DND-41 (cell line): ENCODE measurements around the gene TTLL3.

Experiments
- ATAC-seq: fragments of 200-7000 bp; cut with Tn5 transposase; 3 replicates; pipeline ENCODE4 v1.9.1; 2021; ENCODE audit warnings: low read depth; ENCODE audit not compliant: insufficient read depth
- DNase-seq: peaks from one replicate; pipeline ENCODE4 v3.0.0-alpha.2; 2020
- H2AFZ ChIP-seq: 2 replicates; pipeline ENCODE4 v1.6.0; 2012; ENCODE audit warnings: low read depth, low read length
- H3K27ac ChIP-seq: 2 replicates; pipeline ENCODE4 v1.5.1; 2012; ENCODE audit warnings: low read length, inconsistent platforms
- H3K27me3 ChIP-seq: fragments of 200-600 bp; sonication (generic); 2 replicates; pipeline ENCODE4 v1.6.0; 2012; ENCODE audit warnings: low read length, mild to moderate bottlenecking, inconsistent platforms; ENCODE audit not compliant: insufficient read depth, poor library complexity
- H3K36me3 ChIP-seq: 2 replicates; pipeline ENCODE4 v1.5.1; 2012; ENCODE audit warnings: low read length, inconsistent platforms; ENCODE audit not compliant: insufficient read depth
- H3K4me1 ChIP-seq: 2 replicates; pipeline ENCODE4 v1.5.1; 2012; ENCODE audit warnings: mild to moderate bottlenecking, low read length; ENCODE audit not compliant: insufficient read depth
- H3K4me2 ChIP-seq: 2 replicates; pipeline ENCODE4 v1.6.0; 2012; ENCODE audit warnings: mild to moderate bottlenecking, moderate library complexity, low read length, inconsistent platforms; ENCODE audit not compliant: insufficient read depth
- H3K4me3 ChIP-seq, 2 experiments: fragments of 200-600 bp in 1 of 2; shearing (Covaris generic) in 1 of 2; 2 replicates each; pipeline ENCODE4 v1.5.1; 2012 to 2016; ENCODE audit warnings: inconsistent platforms in 2 of 2, low read length in 2 of 2, mild to moderate bottlenecking in 2 of 2, low read depth in 1 of 2, moderate library complexity in 1 of 2
- H3K79me2 ChIP-seq: 2 replicates; pipeline ENCODE4 v1.6.0; 2012; ENCODE audit warnings: low read length, inconsistent platforms; ENCODE audit not compliant: insufficient read depth
- H3K9ac ChIP-seq: 2 replicates; pipeline ENCODE4 v1.6.0; 2012; ENCODE audit warnings: low read depth, mild to moderate bottlenecking, inconsistent platforms, low read length, moderate library complexity
- H3K9me3 ChIP-seq: 2 replicates; pipeline ENCODE4 v1.5.1; 2012; ENCODE audit warnings: low read length, moderate library complexity, mild to moderate bottlenecking, inconsistent platforms; ENCODE audit not compliant: insufficient read depth, severe bottlenecking
- H4K20me1 ChIP-seq: 2 replicates; pipeline ENCODE4 v1.6.0; 2012; ENCODE audit warnings: low read length; ENCODE audit not compliant: insufficient read depth
- CTCF ChIP-seq: IDR thresholded peaks from 2 replicates; pipeline ENCODE4 v1.5.1; 2012; ENCODE audit warnings: borderline replicate concordance, low read length, moderate library complexity, mild to moderate bottlenecking; ENCODE audit not compliant: poor library complexity, severe bottlenecking; ENCODE audit errors: extremely low read depth
- EZH2 ChIP-seq: IDR thresholded peaks from 3 replicates; pipeline ENCODE4 v1.6.1; 2012; ENCODE audit warnings: borderline replicate concordance, low read depth, mild to moderate bottlenecking, moderate library complexity, low read length, inconsistent platforms; ENCODE audit not compliant: severe bottlenecking

TTLL3 gene

GRCh38 chr3:9809615-9810432, at the start of gene TTLL3:
TTLL3 (plus strand) TSS chr3:9810262; CDS start chr3:9810662, 400 bp downstream.
- Histone ChIP-seq H3K9ac (no peak within 1 kb of the TSS), H3K36me3 (peaks cover 76% of the 10 kb centered on the region), H3K27ac (no peak within 1 kb of the TSS), H3K4me3 (no peak within 1 kb of the TSS), H2AFZ (no peak within 1 kb of the TSS), H3K4me1 (no peaks in the 10 kb centered on the region), H3K9me3 (no peaks in the 10 kb centered on the region), H3K79me2 (no peaks in the 10 kb centered on the region), H4K20me1 (peaks cover 8% of the 10 kb centered on the region), H3K4me2 (no peak within 1 kb of the TSS), H3K27me3 (no peaks in the 10 kb centered on the region)
- DNase-seq: no peak
- TF ChIP-seq EZH2: no peak
- TF ChIP-seq CTCF: no peak
- ATAC-seq: no peak

- H3K27me3 ChIP-seq: no peaks in the 10 kb centered on the region
- no peaks in the 10 kb centered on the region for H4K20me1 ChIP-seq
- TF ChIP-seq EZH2 (no peak), CTCF (no peak)
- H3K4me1 ChIP-seq: no peaks in the 10 kb centered on the region
- peaks cover 15% of the 10 kb centered on the region for H3K36me3 ChIP-seq
- H3K9me3 ChIP-seq: no peaks in the 10 kb centered on the region
- H3K4me3 ChIP-seq: no peak overlapping the region
- DNase-seq (no peak), ATAC-seq (no peak)
- H3K4me2 ChIP-seq: no peak overlapping the region
- H2AFZ ChIP-seq: no peak overlapping the region
- H3K79me2 ChIP-seq: no peaks in the 10 kb centered on the region
- H3K9ac ChIP-seq: no peak overlapping the region
- no peak overlapping the region for H3K27ac ChIP-seq
Measured at GRCh38 chr3:9760779-9761505, 49.1 kb upstream of the TTLL3 start.

- no peaks in the 10 kb centered on the region for H4K20me1 ChIP-seq
- H3K36me3 ChIP-seq: peaks cover 7% of the 10 kb centered on the region
- H3K4me2 ChIP-seq: no peak overlapping the region
- H3K4me1 ChIP-seq: no peaks in the 10 kb centered on the region
- no peaks in the 10 kb centered on the region for H3K27me3 ChIP-seq
- no peaks in the 10 kb centered on the region for H3K79me2 ChIP-seq
- H3K4me3 ChIP-seq: no peak overlapping the region
- no peak for DNase-seq
- H3K27ac ChIP-seq: no peak overlapping the region
- TF ChIP-seq EZH2 (no peak), CTCF (no peak)
- H3K9me3 ChIP-seq: no peaks in the 10 kb centered on the region
- no peak overlapping the region for H2AFZ ChIP-seq
- H3K9ac ChIP-seq: no peak overlapping the region
- no peak for ATAC-seq
Measured at GRCh38 chr3:9761919-9762318, 48.1 kb upstream of the TTLL3 start.
